Hepatocyte (in vitro differentiated cells): ENCODE data around the gene NHSL2. TPM values are rescaled to one million over a fixed set of nuclear protein-coding genes. Genes with fewer than 3 reads are reported as not detected.

Experiments
- DNase-seq: peaks from one replicate; pipeline ENCODE4 v3.0.0-alpha.2; 2016; ENCODE audit warnings: low spot score
- H2AFZ ChIP-seq: fragments of 200-600 bp; sonication (generic); 2 replicates; pipeline ENCODE4 v1.6.0; 2016; ENCODE audit warnings: antibody characterized with exemption, mild to moderate bottlenecking
- H3K27ac ChIP-seq: fragments of 200-600 bp; sonication (generic); 2 replicates; pipeline ENCODE4 v1.5.1; 2016; ENCODE audit warnings: mild to moderate bottlenecking
- H3K27me3 ChIP-seq: fragments of 200-600 bp; sonication (generic); 2 replicates; pipeline ENCODE4 v1.6.1; 2016
- H3K36me3 ChIP-seq: fragments of 200-600 bp; sonication (generic); replicated peaks from 2 replicates; pipeline ENCODE4 v1.5.1; 2016; ENCODE audit warnings: low read depth; ENCODE audit not compliant: insufficient read depth
- H3K4me1 ChIP-seq: fragments of 200-600 bp; sonication (generic); 2 replicates; pipeline ENCODE4 v1.5.1; 2016; ENCODE audit warnings: mild to moderate bottlenecking, moderate library complexity; ENCODE audit not compliant: insufficient read depth
- H3K4me2 ChIP-seq: fragments of 200-600 bp; sonication (generic); 2 replicates; pipeline ENCODE4 v1.6.0; 2016
- H3K4me3 ChIP-seq: fragments of 200-600 bp; sonication (generic); 2 replicates; pipeline ENCODE4 v1.5.1; 2016; ENCODE audit warnings: mild to moderate bottlenecking
- H3K79me2 ChIP-seq: fragments of 200-600 bp; sonication (generic); 2 replicates; pipeline ENCODE4 v1.6.0; 2017; ENCODE audit warnings: mild to moderate bottlenecking
- H3K9me2 ChIP-seq: fragments of 200-600 bp; sonication (generic); replicated peaks from 2 replicates; pipeline ENCODE4 v1.6.0; 2017; ENCODE audit warnings: mild to moderate bottlenecking; ENCODE audit not compliant: insufficient read depth
- H3K9me3 ChIP-seq: fragments of 200-600 bp; sonication (generic); 2 replicates; pipeline ENCODE4 v1.5.1; 2016; ENCODE audit warnings: low read depth, mild to moderate bottlenecking
- H4K20me1 ChIP-seq: fragments of 200-600 bp; sonication (generic); 2 replicates; pipeline ENCODE4 v1.6.0; 2016; ENCODE audit warnings: mild to moderate bottlenecking; ENCODE audit not compliant: insufficient read depth, poor library complexity, severe bottlenecking
- CTCF ChIP-seq: fragments of 200-600 bp; sonication (generic); IDR thresholded peaks from 2 replicates; pipeline ENCODE4 v1.5.1; 2016; ENCODE audit warnings: antibody characterized with exemption, mild to moderate bottlenecking; ENCODE audit not compliant: poor library complexity
- EZH2 ChIP-seq: fragments of 200-600 bp; sonication (generic); IDR thresholded peaks from 2 replicates; pipeline ENCODE4 v1.6.1; 2016; ENCODE audit warnings: antibody characterized with exemption, mild to moderate bottlenecking, borderline replicate concordance
- EZH2phosphoT487 ChIP-seq: fragments of 200-600 bp; sonication (generic); IDR thresholded peaks from one replicate; pipeline ENCODE4 v1.6.1; 2018; ENCODE audit warnings: antibody characterized with exemption, mild to moderate bottlenecking, low read depth, moderate library complexity; ENCODE audit not compliant: unreplicated experiment, severe bottlenecking
- WGBS: methylation state at CpG from one replicate; pipeline ENCODE4 v1.1.6; 2016; ENCODE audit warnings: low lambda C conversion rate; ENCODE audit errors: missing lambda C conversion rate; 5-methylcytosine and 5-hydroxymethylcytosine counted together
- polyA plus RNA-seq: library from polyadenylated mRNA; unstranded; fragments of >200 nt; fragmentation: Nextera tagmentation; extraction: Ambion mirVana; gene quantifications from 2 replicates; pipeline ENCODE4 v1.2.1, GENCODE V29; 2016
- total RNA-seq: library from RNA; depleted of rRNA; stranded (reverse); fragments of >200 nt; gene quantifications from 2 replicates; pipeline ENCODE4 v1.2.3, GENCODE V29; 2014

Gene NHSL2
- total and polyA plus RNA-seq, 2 experiments from 2014 or later, result 2.3 to 3.2 TPM

DNA sequence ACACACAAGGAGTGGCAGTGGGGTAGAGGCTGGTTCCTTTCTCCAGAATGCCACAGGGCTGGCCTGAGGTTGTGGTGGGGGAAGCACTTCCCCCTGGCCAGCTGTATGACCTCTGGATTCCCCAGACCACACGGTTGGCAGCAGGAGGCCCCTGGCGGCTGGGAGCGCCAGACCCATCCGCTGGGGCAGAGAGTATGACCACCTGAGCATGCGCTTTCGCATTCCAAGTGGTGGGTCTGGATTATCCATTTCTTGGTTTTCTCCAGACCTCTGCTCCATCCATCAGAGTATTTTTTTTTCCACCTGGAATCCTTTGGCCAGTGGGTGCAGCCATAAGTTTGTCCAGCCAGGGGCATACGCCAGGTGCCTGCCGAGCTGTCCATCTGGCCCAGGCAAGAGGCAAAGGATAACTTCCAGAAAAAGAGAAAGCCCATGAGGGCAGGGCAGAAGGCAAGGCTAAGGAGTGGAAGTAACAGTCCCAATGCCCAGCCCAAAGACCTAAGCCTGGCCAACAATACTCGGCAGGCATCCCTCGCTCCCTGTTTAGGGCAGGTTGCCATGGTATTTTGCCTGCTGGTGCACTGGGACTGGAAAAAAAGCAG, 39.3 kb downstream of the NHSL2 start:
- H3K27ac ChIP-seq, result no peak overlapping the region
- H3K27me3 ChIP-seq, result no peaks in the 10 kb centered on the region
- TF ChIP-seq CTCF, result no peak
- no peak for TF ChIP-seq EZH2
- no peak for TF ChIP-seq EZH2phosphoT487
- no peaks in the 10 kb centered on the region for H4K20me1 ChIP-seq
- H3K9me3 ChIP-seq, result no peaks in the 10 kb centered on the region
- WGBS, result 92% methylated on average over 10 of the region's 10 CpGs
- no peak overlapping the region for H3K4me2 ChIP-seq
- no peak for DNase-seq
- H2AFZ ChIP-seq, result no peak overlapping the region
- no peaks in the 10 kb centered on the region for H3K36me3 ChIP-seq
- no peaks in the 10 kb centered on the region for H3K9me2 ChIP-seq
- peaks cover 4% of the 10 kb centered on the region for H3K4me1 ChIP-seq
- no peaks in the 10 kb centered on the region for H3K79me2 ChIP-seq
- no peak overlapping the region for H3K4me3 ChIP-seq

GRCh38 chrX:71953391-71953790, 42.7 kb downstream of the NHSL2 start:
- no peaks in the 10 kb centered on the region for H3K27me3 ChIP-seq
- no peaks in the 10 kb centered on the region for H3K9me2 ChIP-seq
- peak overlapping the region; percentile 43 for H3K27ac ChIP-seq
- DNase-seq, result no peak
- H3K4me1 ChIP-seq, result no peaks in the 10 kb centered on the region
- TF ChIP-seq CTCF (no peak), EZH2 (no peak), EZH2phosphoT487 (no peak)
- no peak overlapping the region for H3K4me2 ChIP-seq
- no peaks in the 10 kb centered on the region for H3K79me2 ChIP-seq
- H3K4me3 ChIP-seq, result no peak overlapping the region
- no peaks in the 10 kb centered on the region for H3K36me3 ChIP-seq
- H4K20me1 ChIP-seq, result no peaks in the 10 kb centered on the region
- no peaks in the 10 kb centered on the region for H3K9me3 ChIP-seq
- H2AFZ ChIP-seq, result no peak overlapping the region

- H3K27ac ChIP-seq, result peak overlapping the region; percentile 43
- H3K9me2 ChIP-seq, result no peaks in the 10 kb centered on the region
- H3K4me3 ChIP-seq, result no peak overlapping the region
- TF ChIP-seq EZH2 (no peak), CTCF (no peak), EZH2phosphoT487 (no peak)
- no peak overlapping the region for H3K4me2 ChIP-seq
- no peak overlapping the region for H2AFZ ChIP-seq
- no peaks in the 10 kb centered on the region for H4K20me1 ChIP-seq
- WGBS, result 46% methylated on average over 2 of the region's 2 CpGs
- DNase-seq, result no peak
- no peaks in the 10 kb centered on the region for H3K9me3 ChIP-seq
- H3K27me3 ChIP-seq, result no peaks in the 10 kb centered on the region
- H3K36me3 ChIP-seq, result no peaks in the 10 kb centered on the region
- no peaks in the 10 kb centered on the region for H3K4me1 ChIP-seq
- no peaks in the 10 kb centered on the region for H3K79me2 ChIP-seq
Measured at GRCh38 chrX:71953946-71954345, 43.3 kb downstream of the NHSL2 start.
